Activated CD4-positive, alpha-beta T cell treated with anti-CD3 and anti-CD28 coated beads, Interleukin-2, amount 50 U/mL, for 24 hours (primary cell): ENCODE measurements around the gene DMBX1.

Experiments used
- DNase-seq, 2 donors: peaks; one replicate each; pipeline ENCODE4 v3.0.0-alpha.2; 2020; ENCODE audit warnings: low read depth in 1 of 2, low spot score in 1 of 2

Gene DMBX1

GRCh38 chr1:46458846-46459245 lies 30.8 kb upstream of the DMBX1 start:
- no peak for DNase-seq

DNA sequence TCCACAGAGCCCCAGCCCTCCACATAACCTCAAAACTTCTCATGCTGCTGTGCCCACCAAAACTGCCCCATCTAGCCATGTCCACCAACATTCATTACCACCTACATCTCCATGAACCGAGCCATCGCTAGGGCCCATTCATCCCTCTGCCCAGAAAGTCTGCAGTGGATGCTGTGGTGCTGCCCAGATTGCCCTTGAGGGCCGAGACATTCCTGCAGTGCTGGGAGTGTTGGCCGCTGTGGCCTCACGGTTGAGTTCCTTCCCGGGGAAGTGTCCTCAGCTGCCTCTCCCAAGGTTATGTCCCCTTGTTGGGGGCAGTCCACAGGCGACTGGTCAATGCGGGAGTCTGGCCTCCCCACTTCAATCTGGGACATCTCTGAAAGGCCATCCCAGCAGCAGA lies 30.3 kb upstream of the DMBX1 start:
- no peak for DNase-seq

- DNase-seq = no peak
Observed at GRCh38 chr1:46461017-46461808, 28.4 kb upstream of the DMBX1 start.

DNA sequence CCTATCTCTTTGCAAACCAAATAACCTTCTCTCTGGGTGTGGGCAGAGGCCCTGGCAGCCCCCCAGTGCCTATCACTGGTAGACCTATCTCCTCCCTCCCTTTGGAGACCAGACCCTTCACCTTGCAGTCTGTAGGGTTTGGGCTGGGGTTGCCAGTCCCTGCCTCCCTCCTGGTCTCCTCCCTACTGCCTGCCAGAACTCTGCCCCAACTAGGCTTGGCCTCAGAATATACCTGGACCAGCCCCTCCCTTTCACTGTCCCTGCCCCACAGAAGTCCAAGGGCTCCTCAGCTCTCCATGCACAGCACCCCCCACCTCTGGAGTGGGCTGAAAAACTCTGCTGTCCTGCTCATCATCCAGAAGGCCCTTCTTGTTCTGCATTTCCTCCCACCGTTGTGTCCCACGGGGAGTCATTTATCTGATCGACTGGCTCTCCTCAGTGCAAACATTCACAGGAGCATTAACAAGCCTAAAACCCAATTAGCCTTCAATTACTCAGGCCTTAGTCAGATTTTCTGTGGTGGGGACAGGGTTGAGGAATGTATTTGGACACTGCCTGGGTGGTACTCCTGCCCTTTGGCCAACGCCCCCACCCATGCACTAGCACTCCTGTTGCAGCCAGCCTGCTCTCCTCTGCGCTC lies 27.7 kb upstream of the DMBX1 start:
- DNase-seq = no peak

DNA sequence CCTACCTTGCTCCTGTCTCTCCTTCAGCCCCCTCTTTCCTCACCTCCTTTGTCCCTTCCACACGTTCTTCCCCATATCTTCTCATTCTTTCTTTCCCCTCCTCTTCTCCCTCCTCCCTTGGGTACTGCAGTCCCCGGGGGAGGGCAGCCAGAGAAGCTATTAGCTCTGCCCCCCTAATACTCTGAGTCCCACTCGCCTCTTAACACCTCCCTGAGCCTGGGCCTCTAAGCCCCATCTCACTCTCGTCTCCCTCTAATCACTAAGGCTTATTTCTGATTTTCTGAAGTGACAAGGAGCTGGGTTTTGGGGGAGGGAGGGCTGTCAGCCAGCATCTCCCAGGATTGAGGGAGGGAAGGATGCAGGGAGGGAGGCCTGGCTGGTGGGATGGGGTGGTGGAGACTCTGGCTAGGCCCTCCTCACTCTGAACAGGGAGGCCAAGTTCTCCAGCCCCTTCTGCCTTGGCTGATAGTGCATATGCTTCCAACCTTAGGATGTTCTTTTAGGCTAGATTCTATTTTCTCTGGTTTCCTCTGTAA lies 25.6 kb upstream of the DMBX1 start:
- DNase-seq = no peak

GRCh38 chr1:46464915-46465314 lies 24.7 kb upstream of the DMBX1 start:
- DNase-seq = no peak

DNA sequence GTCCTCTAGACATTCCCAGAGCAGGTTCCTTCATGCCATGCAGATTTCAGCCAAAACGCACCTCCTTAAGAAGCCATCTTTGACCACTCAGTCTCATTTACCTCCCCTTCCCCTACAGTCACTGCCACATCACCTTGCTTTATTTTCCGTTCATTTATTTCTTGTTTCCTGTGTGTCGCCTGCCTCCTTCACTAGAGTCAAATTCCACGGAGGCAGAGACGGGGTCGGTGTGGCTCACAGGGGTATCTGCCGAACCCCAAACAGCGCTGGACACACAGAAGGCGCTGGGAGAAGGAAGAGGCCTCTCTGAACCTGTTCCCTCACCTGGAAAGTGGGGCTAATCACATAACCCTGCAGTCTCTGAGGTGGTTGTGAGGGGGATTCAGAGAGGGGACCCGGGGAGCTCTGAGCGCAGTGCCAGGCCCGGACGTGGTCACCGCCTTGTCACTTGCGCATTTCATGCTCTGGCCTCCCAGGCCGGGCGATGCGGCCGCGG lies 23.6 kb upstream of the DMBX1 start:
- no peak for DNase-seq

- no peak for DNase-seq
Observed at GRCh38 chr1:46466477-46467182, 23.0 kb upstream of the DMBX1 start.

DNA sequence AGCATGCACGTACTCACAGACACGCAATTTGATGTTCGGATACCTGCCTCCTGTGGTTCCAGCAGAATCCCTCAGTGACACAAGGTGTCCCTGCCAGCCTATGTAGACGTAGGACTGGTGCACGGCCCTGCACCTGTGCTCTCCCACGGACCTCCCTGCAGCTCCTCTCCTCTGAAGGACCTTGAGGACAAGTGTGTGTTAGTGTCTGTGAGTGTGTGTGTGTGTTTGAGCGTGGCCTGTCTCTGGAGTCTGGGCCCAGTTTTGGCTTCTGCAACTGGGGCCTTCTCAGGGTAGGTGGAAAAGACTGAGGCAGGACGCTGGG lies 22.5 kb upstream of the DMBX1 start:
- DNase-seq = no peak

- no peak for DNase-seq
Observed at GRCh38 chr1:46469881-46470280, 19.8 kb upstream of the DMBX1 start.

DNA sequence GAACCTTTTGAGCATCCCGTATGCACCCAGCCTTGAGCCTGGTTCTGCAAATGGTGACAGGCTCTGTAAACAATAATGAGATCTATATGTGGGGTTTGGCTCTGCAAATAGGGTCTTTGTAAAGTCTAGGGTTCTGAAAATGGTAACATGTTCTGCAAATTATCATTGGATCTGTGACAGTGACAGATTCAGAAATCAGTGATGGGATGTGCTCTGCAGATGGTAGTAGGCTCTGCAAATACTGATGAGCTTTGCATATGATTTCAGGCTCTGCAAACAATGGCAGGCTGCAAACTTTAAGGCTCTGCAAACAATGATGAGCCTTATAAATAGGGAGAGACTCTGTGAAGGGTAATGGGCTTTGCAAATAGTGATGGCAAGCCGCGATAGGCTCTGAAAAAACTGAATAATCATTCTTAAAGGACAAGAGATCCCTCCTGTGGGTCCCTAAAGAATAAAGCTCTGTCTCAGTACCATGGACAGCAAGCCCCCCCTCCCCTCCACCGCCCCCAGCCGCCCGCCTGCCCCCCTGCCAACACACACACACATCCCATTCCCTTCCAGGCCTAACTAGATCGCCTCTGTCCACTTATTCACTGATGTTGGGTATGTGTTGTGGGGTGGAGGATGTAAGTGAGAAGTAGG lies 17.7 kb upstream of the DMBX1 start:
- no peak for DNase-seq

GRCh38 chr1:46472498-46473181 lies 17.0 kb upstream of the DMBX1 start:
- DNase-seq = no peak

- DNase-seq = no peak
Observed at GRCh38 chr1:46473991-46474390, 15.6 kb upstream of the DMBX1 start.

DNA sequence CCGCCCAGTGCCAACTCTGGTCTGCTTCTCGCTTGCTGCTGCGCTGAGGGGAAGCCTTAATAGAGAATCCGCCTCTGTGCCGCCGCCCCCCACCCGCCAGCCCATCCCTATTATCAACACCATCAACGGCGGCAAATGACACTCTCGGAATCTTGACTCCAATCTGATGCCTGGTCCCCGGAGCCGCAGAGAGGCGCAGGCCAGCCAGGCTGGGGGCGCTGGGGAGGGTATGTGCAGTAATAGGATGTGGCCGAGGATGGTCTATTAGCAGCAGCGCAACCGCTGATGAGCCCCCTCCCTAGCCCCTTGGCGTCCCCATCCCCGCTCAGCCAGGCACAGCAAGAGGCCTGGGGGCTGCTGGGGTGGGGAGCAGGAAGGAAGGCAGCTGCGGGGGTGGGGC lies 15.1 kb upstream of the DMBX1 start:
- no peak for DNase-seq

- DNase-seq = no peak
Observed at GRCh38 chr1:46476673-46477072, 13.0 kb upstream of the DMBX1 start.

DNA sequence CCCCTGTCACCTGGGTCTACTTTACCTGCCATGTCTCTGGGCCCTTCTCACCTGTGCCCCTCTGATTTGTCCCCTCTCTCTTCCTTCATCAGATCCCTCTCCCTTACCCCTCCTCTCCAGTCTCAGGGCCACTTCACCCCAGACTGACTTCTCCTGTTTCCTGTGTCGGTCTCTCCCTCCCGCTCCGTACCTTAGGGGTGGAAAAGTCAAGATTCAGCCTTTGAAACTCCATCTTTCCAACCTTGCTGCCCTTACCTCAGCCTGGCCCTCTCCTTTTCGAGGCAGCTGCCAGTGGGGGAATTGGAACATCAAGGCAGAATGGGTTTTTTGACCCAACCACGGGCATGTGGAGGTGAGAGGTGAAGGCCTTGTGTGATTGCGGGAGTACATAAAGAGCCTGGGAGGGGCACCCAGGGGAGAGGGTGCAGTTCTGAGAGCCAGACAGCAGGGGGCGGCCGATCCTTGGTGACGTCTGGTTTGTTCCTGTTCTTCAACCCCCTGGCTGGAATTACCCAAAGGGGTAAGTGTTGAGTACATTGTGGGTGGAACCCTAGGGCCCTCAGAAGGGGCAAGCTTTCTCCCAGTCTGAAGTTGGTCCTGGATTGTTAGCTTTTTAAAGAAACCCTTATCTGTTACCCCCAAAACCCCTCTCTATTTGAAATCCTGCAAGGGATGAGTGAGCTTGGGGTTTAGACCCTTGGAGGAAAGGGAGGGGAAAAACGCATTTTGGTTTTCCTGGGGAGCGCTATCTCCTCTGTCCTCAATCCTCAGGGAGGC lies 12.3 kb upstream of the DMBX1 start:
- peak; percentile 67 for DNase-seq

DNA sequence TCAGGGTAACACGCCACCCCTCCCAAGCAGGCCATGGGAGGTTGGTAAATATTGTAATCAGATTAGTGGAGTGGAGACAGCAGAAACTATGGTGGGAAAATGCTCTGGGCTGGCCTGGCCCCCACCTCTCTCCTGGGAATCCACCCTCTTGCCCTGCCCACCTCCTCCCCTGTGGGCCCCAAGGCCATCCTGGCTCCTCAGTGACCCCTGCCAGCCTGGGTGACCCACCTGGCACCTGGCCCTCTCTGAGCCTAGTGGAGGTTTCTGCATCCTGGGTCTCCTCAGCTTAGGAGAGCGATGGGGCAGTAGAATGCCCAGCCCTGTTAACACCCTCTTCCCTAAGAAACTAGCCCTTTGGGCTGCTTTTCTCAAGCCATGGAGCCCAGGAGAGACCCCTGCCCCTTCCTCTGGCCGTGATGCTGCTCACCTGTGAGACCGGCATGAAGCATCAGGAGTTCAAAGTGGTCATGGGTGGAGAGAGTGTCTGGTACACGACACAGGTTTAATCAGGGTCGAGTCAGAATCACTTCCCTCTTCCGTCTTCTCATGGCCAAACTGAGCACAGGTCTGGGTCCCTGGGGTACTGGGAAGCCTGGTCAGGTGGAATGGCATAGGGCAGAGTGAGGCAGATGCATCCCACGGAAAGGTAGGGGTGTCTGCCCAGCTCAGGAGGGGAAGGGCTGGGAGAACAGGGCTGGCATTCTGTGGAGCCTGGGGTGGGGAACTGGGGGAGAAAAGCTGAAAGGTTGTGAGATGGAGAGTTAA lies 10.7 kb upstream of the DMBX1 start:
- no peak for DNase-seq

DNA sequence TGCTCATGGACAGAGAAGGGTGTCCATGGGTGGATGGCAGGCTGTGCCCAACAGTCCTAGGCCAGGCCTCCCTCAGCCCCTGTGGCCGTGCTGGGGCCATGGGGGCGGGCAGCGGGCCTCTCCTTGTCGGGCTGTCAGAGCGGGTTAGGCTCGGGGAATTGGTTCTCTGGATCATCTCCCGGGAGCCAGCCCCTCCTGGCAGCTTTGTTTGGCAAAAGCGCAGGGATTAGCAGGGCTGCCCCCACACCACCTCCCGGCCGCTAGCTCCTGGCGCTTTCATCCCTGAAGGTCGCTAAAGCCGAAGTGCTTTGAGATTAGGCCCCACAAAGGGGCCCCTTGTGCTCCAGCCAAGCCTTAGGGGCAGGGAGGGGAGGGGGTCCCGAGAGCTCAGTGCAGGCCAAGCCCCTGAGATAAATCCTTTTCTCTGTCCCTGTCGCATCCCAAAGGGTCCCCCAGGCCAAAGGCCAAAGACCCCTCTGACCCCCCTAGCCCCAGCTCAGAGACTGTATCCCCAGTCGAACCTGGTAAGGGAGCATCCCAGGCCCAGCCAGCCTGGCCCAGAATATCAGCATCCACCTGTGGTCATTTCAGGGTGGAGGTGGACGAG lies 9.8 kb upstream of the DMBX1 start:
- no peak for DNase-seq
